ENCODE measurements around the gene INPP4B.

DNA sequence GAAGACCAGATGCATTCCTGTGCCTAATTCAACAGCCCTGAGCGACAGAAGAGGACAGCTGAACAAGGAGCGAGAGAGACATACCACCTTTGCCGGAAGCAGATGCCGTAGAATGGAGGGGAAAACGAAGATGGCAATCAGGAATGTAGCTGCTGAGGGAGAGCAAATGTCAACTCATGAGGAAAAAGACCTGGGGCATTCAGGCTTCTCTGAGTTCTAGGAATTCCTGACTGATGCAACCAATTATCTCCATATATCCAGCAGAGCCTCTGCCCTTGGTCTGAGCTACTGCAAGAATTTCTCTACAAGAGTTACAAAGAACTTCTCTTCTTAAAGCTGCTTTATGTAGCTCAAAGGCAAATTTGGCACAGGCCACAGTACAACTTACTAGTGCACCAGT is 40.5 kb upstream of the INPP4B start:
- TF ChIP-seq, protein P1, sequence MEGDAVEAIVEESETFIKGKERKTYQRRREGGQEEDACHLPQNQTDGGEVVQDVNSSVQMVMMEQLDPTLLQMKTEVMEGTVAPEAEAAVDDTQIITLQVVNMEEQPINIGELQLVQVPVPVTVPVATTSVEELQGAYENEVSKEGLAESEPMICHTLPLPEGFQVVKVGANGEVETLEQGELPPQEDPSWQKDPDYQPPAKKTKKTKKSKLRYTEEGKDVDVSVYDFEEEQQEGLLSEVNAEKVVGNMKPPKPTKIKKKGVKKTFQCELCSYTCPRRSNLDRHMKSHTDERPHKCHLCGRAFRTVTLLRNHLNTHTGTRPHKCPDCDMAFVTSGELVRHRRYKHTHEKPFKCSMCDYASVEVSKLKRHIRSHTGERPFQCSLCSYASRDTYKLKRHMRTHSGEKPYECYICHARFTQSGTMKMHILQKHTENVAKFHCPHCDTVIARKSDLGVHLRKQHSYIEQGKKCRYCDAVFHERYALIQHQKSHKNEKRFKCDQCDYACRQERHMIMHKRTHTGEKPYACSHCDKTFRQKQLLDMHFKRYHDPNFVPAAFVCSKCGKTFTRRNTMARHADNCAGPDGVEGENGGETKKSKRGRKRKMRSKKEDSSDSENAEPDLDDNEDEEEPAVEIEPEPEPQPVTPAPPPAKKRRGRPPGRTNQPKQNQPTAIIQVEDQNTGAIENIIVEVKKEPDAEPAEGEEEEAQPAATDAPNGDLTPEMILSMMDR (IDR thresholded peaks at IDR 0.05), result no peak
- no peak for TF ChIP-seq POLR2A (IDR thresholded peaks at IDR 0.05)

All from testis (tissue), 2 donors.